HG03196 (cell line): ENCODE measurements around the gene PCSK1.
"Not testable (repeated sequence)": the region's sequence is repeated elsewhere in the genome, so short reads cannot be mapped to it uniquely, and the experiment has no call there.

Experiments
- ATAC-seq: cut with Tn5 transposase; IDR thresholded peaks from one replicate; pipeline ENCODE4 v1.9.1; 2021; ENCODE audit not compliant: unreplicated experiment

Gene PCSK1

GRCh38 chr5:96427824-96428223 is 5.2 kb downstream of the PCSK1 start:
- no peak for ATAC-seq

- no peak for ATAC-seq
Observed at GRCh38 chr5:96426831-96427230, 6.2 kb downstream of the PCSK1 start.

- no peak for ATAC-seq
Observed at GRCh38 chr5:96425443-96425842, 7.6 kb downstream of the PCSK1 start.

- no peak for ATAC-seq
Observed at GRCh38 chr5:96415897-96416296, 17.2 kb downstream of the PCSK1 start.

GRCh38 chr5:96412868-96413449 is 20.1 kb downstream of the PCSK1 start:
- ATAC-seq: no peak

GRCh38 chr5:96410013-96410412 is 23.0 kb downstream of the PCSK1 start:
- no peak for ATAC-seq

GRCh38 chr5:96408841-96409538 is 24.1 kb downstream of the PCSK1 start:
- ATAC-seq: no peak

- ATAC-seq: no peak
Observed at GRCh38 chr5:96408210-96408777, 24.8 kb downstream of the PCSK1 start.

- ATAC-seq: no peak
Observed at GRCh38 chr5:96407436-96407835, 25.6 kb downstream of the PCSK1 start.

- no peak for ATAC-seq
Observed at GRCh38 chr5:96404191-96404867, 28.7 kb downstream of the PCSK1 start.

- ATAC-seq: no peak
Observed at GRCh38 chr5:96402500-96402899, 30.5 kb downstream of the PCSK1 start.

GRCh38 chr5:96396878-96397277 is 36.2 kb downstream of the PCSK1 start:
- ATAC-seq: no peak

GRCh38 chr5:96395295-96395694 is 37.8 kb downstream of the PCSK1 start:
- ATAC-seq: not testable (repeated sequence)

GRCh38 chr5:96391921-96392320 is 41.1 kb downstream of the PCSK1 start:
- no peak for ATAC-seq

GRCh38 chr5:96388176-96388575 is 44.9 kb downstream of the PCSK1 start:
- ATAC-seq: no peak

- no peak for ATAC-seq
Observed at GRCh38 chr5:96387616-96388015, 45.4 kb downstream of the PCSK1 start.

GRCh38 chr5:96385538-96385937 is 47.5 kb downstream of the PCSK1 start:
- ATAC-seq: no peak

- ATAC-seq: no peak
Observed at GRCh38 chr5:96384353-96384752, 48.7 kb downstream of the PCSK1 start.

- no peak for ATAC-seq
Observed at GRCh38 chr5:96381526-96381925, 51.5 kb downstream of the PCSK1 start.

GRCh38 chr5:96379896-96380295 is 53.2 kb downstream of the PCSK1 start:
- no peak for ATAC-seq

- no peak for ATAC-seq
Observed at GRCh38 chr5:96377597-96377996, 55.5 kb downstream of the PCSK1 start.

- ATAC-seq: no peak
Observed at GRCh38 chr5:96377167-96377566, 55.9 kb downstream of the PCSK1 start.
